Heart left ventricle (tissue), 16 donors: ENCODE data around the gene TBC1D19. TPM values are rescaled to one million over a fixed set of nuclear protein-coding genes. Genes with fewer than 3 reads are reported as not detected.
"Not testable (repeated sequence)": the region's sequence is repeated elsewhere in the genome, so short reads cannot be mapped to it uniquely, and the experiment has no call there.

ENCODE experiments used
- ATAC-seq, 4 donors: fragments of 200-7000 bp; cut with Tn5 transposase; one replicate each; pipeline ENCODE4 v1.9.1; 2020 to 2022; ENCODE audit warnings: moderate library complexity in 4 of 4, mild to moderate bottlenecking in 3 of 4, moderate number of reproducible peaks in 1 of 4
- DNase-seq, 5 donors: peaks; one replicate each; pipeline ENCODE4 v3.0.0-alpha.2; 2020
- H3K27ac ChIP-seq, 12 donors: fragments of 200-600 bp; sonication (generic) in 4 of 12; one replicate each; pipeline versions ENCODE4 v1.5.0 to v1.8.0; 2016 to 2022; ENCODE audit warnings: mild to moderate bottlenecking in 2 of 12
- H3K27me3 ChIP-seq, 9 donors: fragments of 200-600 bp; sonication (generic) in 2 of 9; one replicate each; pipeline versions ENCODE4 v1.5.1 to v1.8.0; 2016 to 2022; ENCODE audit warnings: mild to moderate bottlenecking in 3 of 9
- H3K36me3 ChIP-seq, 9 donors: fragments of 200-600 bp; sonication (generic) in 2 of 9; one replicate each; pipeline versions ENCODE4 v1.5.0 to v1.8.0; 2018 to 2022; ENCODE audit warnings: mild to moderate bottlenecking in 2 of 9
- H3K4me1 ChIP-seq, 12 donors: fragments of 200-600 bp; sonication (generic) in 4 of 12; one replicate each; pipeline versions ENCODE4 v1.5.0 to v1.8.0; 2016 to 2022; ENCODE audit warnings: mild to moderate bottlenecking in 3 of 12
- H3K4me3 ChIP-seq, 12 donors: fragments of 200-600 bp; sonication (generic) in 4 of 12; one replicate each; pipeline versions ENCODE4 v1.5.0 to v1.8.0; 2017 to 2022; ENCODE audit warnings: mild to moderate bottlenecking in 9 of 12, moderate library complexity in 4 of 12
- H3K9me3 ChIP-seq, 12 donors: fragments of 200-600 bp; sonication (generic) in 4 of 12; one replicate each; pipeline versions ENCODE4 v1.5.0 to v1.8.0; 2016 to 2022; ENCODE audit warnings: mild to moderate bottlenecking in 1 of 12
- CTCF ChIP-seq, 12 donors: fragments of 200-600 bp; sonication (generic) in 4 of 12; IDR thresholded peaks; one replicate each; pipeline versions ENCODE4 v1.5.0 to v1.8.0; 2018 to 2022; ENCODE audit warnings: antibody characterized with exemption in 12 of 12, mild to moderate bottlenecking in 5 of 12
- POLR2A ChIP-seq, 2 donors: fragments of 450-650 bp; IDR thresholded peaks; one replicate each; pipeline ENCODE4 v1.6.1; 2017; ENCODE audit warnings: antibody characterized with exemption in 2 of 2, mild to moderate bottlenecking in 2 of 2, moderate library complexity in 2 of 2
- WGBS, 4 donors: extraction: QIAGEN DNeasy Blood & Tissue Kit in 2 of 4; methylation state at CpG; one replicate each; pipeline versions ENCODE4 v1.1.5 to v1.1.7; 2013 to 2018; 5-methylcytosine and 5-hydroxymethylcytosine counted together
- intact Hi-C, 10 donors: fragments of 100-400 bp; cut with DNase I; formaldehyde crosslinking; loops; one replicate each; pipeline versions ENCODE4 v1.11.1 to v1.14.2; 2022
- polyA plus RNA-seq, 2 donors: library from polyadenylated mRNA; stranded (reverse); fragments of 200-250 nt; gene quantifications; one replicate each; pipeline ENCODE4 v1.2.3, GENCODE V29; 2013
- total RNA-seq, 9 donors: library from RNA; depleted of rRNA in 2 of 9; stranded (reverse); fragments of >200 nt in 2 of 9; fragmentation: NEBNext Ultra II Directional in 3 of 9; extraction: Animal tissue kit (Norgen Biotek cat#: 25700) in 3 of 9; gene quantifications; one replicate each; pipeline versions ENCODE4 v1.1.0 to v1.2.4, GENCODE V29; 2016 to 2023
- donor health status: ischemic (EF 13 %, LVEDD 7.1; RV severe dilation, severe dysfunction).
- donor health status: healthy with polysubstance abuse.
- donor health status: DM: no; HTN: yes; CAD: no.
- donor health status: DM: no; HTN: no; CAD: no.
- donor health status: ischemic (EF 25% LVEDD 6.9; RV normal size, moderate dysfunction).
- donor health status: ischemic (EF 25% LVEDD 5.7; RV mildly dilated, moderate dysfunction).
- donor health status: healthy.
- donor health status: DM: yes; HTN: yes; CAD: no.
- donor health status: ischemic (EF 35%, LVEDD 5.7; RV mildly dilated, moderate dysfunction).
- donor health status: nonischemic (EF 11% LVEDD 7.7; RV severe dilation, severe dysfunction).
- donor health status: DM: yes; HTN: yes; CAD: no.
- donor health status: PGD.
- donor health status: ischemic (EF 29% LVEDD 5.4; RV normal size, mild dysfunction).
- donor health status: nonischemic (EF 23%, LVEDD 6.1; RV moderate dilation, normal function).

TBC1D19 gene
- total and polyA plus RNA-seq, 11 donors = 1.7 to 10.9 (median 9.2) TPM

GRCh38 chr4:26577066-26577465, 6.8 kb upstream of the TBC1D19 start:
- no peaks in the 10 kb centered on the region for H3K9me3 ChIP-seq
- TF ChIP-seq CTCF (IDR thresholded peaks at IDR 0.05) = no peak
- TF ChIP-seq POLR2A (IDR thresholded peaks at IDR 0.05) = no peak
- H3K27me3 ChIP-seq = no peaks in the 10 kb centered on the region
- no peaks in the 10 kb centered on the region for H3K36me3 ChIP-seq
- ATAC-seq = no peak
- H3K27ac ChIP-seq = no peak overlapping the region
- intact Hi-C loops = no loop called here
- H3K4me3 ChIP-seq = no peak overlapping the region
- H3K4me1 ChIP-seq = peaks cover 0 to 7% (median 0%) of the 10 kb centered on the region in 12 donors
- DNase-seq = no peak
- 45 to 75% (median 67%) methylated on average over 2 of the region's 2 CpGs for WGBS, 4 donors

GRCh38 chr4:26579169-26579568, 4.7 kb upstream of the TBC1D19 start:
- no peak overlapping the region for H3K27ac ChIP-seq
- H3K4me3 ChIP-seq = no peak overlapping the region
- no peaks in the 10 kb centered on the region for H3K36me3 ChIP-seq
- H3K27me3 ChIP-seq = no peaks in the 10 kb centered on the region
- ATAC-seq (no peak), DNase-seq (no peak)
- WGBS, 4 donors = 92 to 95% (median 95%) methylated on average over 5 of the region's 5 CpGs
- TF ChIP-seq CTCF (IDR thresholded peaks at IDR 0.05) (no peak), POLR2A (IDR thresholded peaks at IDR 0.05) (no peak)
- no peaks in the 10 kb centered on the region for H3K9me3 ChIP-seq
- intact Hi-C loops = no loop called here
- H3K4me1 ChIP-seq = peaks cover 0 to 12% (median 2%) of the 10 kb centered on the region in 12 donors

GRCh38 chr4:26581341-26581740, 2.5 kb upstream of the TBC1D19 start:
- not testable (repeated sequence) for H3K9me3 ChIP-seq, ATAC-seq, H3K4me3 ChIP-seq, H3K27ac ChIP-seq, H3K27me3 ChIP-seq, DNase-seq, H3K36me3 ChIP-seq
- H3K4me1 ChIP-seq = peaks cover 0 to 22% (median 10%) of the 10 kb centered on the region in 12 donors
- intact Hi-C loops = loop anchor here in 5 of 10 donors (5.0 to 10.0 kb wide), 4 partner anchors 276 to 423 kb away; partner anchors contain the start of gene STIM2 (in 2 of the 5)
- 91 to 98% (median 96%) methylated on average over 4 of the region's 4 CpGs for WGBS, 4 donors

- WGBS, 4 donors = 2 to 7% (median 6%) methylated on average over 10 to 11 of the region's 11 CpGs
- no peaks in the 10 kb centered on the region for H3K36me3 ChIP-seq
- DNase-seq (no peak), ATAC-seq (peak; percentile 45 to 65 (median 58))
- no peaks in the 10 kb centered on the region for H3K27me3 ChIP-seq
- TF ChIP-seq CTCF (IDR thresholded peaks at IDR 0.05) (no peak), POLR2A (IDR thresholded peaks at IDR 0.05) (no peak)
- peaks cover 0 to 8% (median 0%) of the 10 kb centered on the region in 12 donors for H3K9me3 ChIP-seq
- H3K4me1 ChIP-seq = peaks cover 0 to 22% (median 8%) of the 10 kb centered on the region in 12 donors
- peak overlapping the region; percentile 36 to 95 (median 78) for H3K4me3 ChIP-seq
- intact Hi-C loops = loop anchor here in 5 of 10 donors (5.0 to 10.0 kb wide), 4 partner anchors 274 to 421 kb away; partner anchors contain the start of gene STIM2 (in 2 of the 5)
- H3K27ac ChIP-seq = peak overlapping the region; percentile 18 to 80 (median 68)
These were observed 383 bp upstream of the TBC1D19 start for GRCh38 chr4:26583538-26583864.

- Histone ChIP-seq H3K9me3 (peaks cover 0 to 10% (median 0%) of the 10 kb centered on the region in 12 donors), H3K27me3 (no peaks in the 10 kb centered on the region), H3K4me1 (peaks cover 0 to 22% (median 8%) of the 10 kb centered on the region in 12 donors), H3K27ac (peak overlapping the region in 2 of 12 donors; percentile 30 to 77), H3K4me3 (peak overlapping the region; percentile 36 to 95 (median 78)), H3K36me3 (no peaks in the 10 kb centered on the region)
- ATAC-seq (no peak), DNase-seq (no peak)
- TF ChIP-seq POLR2A (IDR thresholded peaks at IDR 0.05) (no peak), CTCF (IDR thresholded peaks at IDR 0.05) (no peak)
- 28 to 37% (median 32%) methylated on average over 4 of the region's 4 CpGs for WGBS, 4 donors
- intact Hi-C loops = loop anchor here in 5 of 10 donors (5.0 to 10.0 kb wide), 4 partner anchors 273 to 420 kb away; partner anchors contain the start of gene STIM2 (in 2 of the 5)
These were observed 841 bp downstream of the TBC1D19 start for GRCh38 chr4:26584725-26585124.
